OCI-M1 (cell line): Measurements from ENCODE around the gene ANGPT4.

Experiments
- DNase-seq: peaks from one replicate; lab custom pipeline; 2025; lab: John Stamatoyannopoulos, UW

Gene ANGPT4

GRCh38 chr20:939606-940005 lies 23.5 kb upstream of the ANGPT4 start:
- DNase-seq = no peak

GRCh38 chr20:934186-934840 lies 18.2 kb upstream of the ANGPT4 start:
- no peak for DNase-seq

GRCh38 chr20:933029-933428 lies 16.9 kb upstream of the ANGPT4 start:
- DNase-seq = peak; percentile 83

DNA sequence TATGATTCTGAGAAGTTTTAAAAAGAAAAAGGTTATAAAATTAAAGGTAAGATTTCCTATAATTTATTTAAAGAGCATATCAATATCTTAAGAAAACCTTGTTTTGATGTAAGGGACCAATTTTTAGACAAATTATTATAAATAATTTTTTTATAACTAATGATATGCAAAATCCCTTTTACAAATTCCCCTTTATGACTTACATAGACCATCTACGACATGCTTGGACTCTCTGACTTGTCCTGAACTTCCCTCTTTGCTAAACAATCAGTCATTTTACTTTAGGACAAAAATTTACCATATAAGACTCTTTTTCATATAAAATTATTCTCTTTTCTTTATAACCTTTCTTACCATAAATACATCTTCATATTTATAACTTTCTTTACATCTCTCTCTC lies 15.3 kb upstream of the ANGPT4 start:
- peak; percentile 77 for DNase-seq

DNA sequence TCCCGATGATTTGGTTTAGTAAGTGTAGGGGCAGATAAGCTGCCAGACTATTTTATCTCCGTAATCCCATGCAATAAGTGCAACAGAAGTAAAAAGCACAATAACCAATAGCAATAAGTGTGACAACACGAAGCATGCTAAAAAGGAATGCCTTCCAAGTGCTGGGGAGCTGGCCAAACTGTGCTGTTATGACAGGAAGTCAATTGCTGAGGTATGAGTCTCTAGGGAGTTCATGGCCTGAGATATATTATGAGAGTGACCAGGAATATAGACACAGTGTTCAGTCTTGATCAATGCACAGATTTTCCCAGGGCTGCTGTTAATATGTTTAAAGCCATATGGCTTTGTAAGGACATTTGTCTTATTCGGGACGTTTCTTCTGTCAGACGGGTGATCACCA lies 10.5 kb upstream of the ANGPT4 start:
- DNase-seq = peak; percentile 17

- no peak for DNase-seq
Observed at GRCh38 chr20:925516-925915, 9.4 kb upstream of the ANGPT4 start.

- DNase-seq = peak; percentile 14
Observed at GRCh38 chr20:924639-925038, 8.5 kb upstream of the ANGPT4 start.

GRCh38 chr20:922781-923180 lies 6.6 kb upstream of the ANGPT4 start:
- no peak for DNase-seq

GRCh38 chr20:921068-921467 lies 4.9 kb upstream of the ANGPT4 start:
- no peak for DNase-seq

DNA sequence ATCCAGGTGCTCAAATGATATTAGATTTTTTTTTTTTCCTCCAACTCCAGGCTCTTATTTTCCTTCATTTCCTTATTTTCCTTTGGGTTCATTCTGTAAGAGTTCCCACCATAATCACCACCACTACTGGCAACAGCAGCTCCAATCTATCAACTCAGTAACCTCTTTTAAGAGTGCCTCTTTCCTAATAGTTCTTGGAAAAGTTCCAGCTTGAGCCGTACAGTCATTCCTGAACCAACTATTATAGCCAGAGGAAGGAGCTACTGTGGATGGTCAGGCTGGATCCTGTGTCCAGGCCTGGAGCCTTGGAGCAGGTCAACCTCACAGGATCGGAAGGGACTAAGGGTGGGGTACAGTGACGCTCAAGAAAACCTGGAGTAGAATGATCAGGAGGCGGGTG lies 4.2 kb upstream of the ANGPT4 start:
- DNase-seq = no peak

DNA sequence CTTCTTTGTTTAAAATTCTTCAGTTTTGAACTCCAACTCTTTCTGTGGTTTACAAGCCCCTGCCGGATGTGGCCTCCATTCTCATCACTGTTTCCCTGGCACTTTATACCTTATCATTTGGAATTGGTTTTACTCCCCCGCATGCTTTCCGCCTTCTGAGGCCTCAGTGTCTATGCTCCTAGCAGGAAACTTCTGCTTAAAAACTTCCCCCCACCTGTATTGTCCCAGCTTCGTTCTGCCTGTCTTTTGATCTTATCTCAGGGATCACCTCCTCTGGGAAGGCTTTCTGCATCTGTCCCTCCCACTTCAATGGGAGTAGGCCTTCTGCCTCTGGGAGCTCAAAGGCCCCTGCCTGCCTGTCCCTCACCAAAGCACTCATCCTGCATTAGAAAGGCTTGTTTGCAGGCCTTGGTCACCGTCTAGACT lies 3.4 kb upstream of the ANGPT4 start:
- DNase-seq = peak; percentile 55

GRCh38 chr20:917416-917815 lies 1.3 kb upstream of the ANGPT4 start:
- DNase-seq = no peak

GRCh38 chr20:916825-917224 lies 691 bp upstream of the ANGPT4 start:
- DNase-seq = no peak

DNA sequence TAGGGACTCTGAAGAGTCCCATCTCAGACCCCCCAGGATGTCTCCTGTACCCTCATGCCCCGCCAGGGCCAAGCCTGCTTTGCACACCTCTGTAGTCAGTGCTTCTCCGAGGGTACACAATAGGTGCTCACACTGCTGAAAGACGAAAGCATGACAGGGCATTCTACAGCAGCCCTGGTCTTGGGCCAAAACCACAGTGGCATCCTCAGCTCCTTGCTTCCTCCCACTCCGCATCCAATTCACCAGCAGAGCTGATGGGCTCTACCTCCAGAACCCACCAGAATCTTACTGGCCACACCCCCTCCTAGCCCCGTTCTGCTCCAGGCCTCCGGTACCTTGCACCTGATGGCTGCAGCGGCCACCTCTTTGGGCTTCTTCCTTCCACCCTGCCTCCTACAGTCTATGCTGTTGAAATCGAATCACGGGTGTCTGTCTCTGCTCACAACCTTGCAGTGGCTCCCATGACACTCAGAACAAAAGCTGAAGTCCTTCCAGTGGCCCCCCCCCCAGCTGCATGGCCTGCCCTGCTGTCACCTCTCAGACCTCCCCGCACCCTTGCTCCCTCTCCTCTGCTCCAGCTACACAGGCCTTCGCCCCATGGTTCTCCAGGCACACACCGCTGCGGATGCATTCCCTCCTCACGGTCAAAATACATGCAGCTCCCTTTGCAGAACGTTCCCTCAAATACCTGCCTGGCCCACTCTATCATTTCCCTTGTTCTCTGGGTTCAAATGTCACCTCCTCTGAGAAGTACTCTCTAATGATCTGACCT lies 1.2 kb downstream of the ANGPT4 start:
- no peak for DNase-seq

GRCh38 chr20:913306-913849 lies 2.8 kb downstream of the ANGPT4 start:
- no peak for DNase-seq

GRCh38 chr20:911882-912600 lies 4.1 kb downstream of the ANGPT4 start:
- DNase-seq = no peak

GRCh38 chr20:910870-911770 lies 5.0 kb downstream of the ANGPT4 start:
- DNase-seq = no peak

GRCh38 chr20:910132-910869 lies 5.8 kb downstream of the ANGPT4 start:
- no peak for DNase-seq

GRCh38 chr20:909641-910040 lies 6.5 kb downstream of the ANGPT4 start:
- DNase-seq = no peak

DNA sequence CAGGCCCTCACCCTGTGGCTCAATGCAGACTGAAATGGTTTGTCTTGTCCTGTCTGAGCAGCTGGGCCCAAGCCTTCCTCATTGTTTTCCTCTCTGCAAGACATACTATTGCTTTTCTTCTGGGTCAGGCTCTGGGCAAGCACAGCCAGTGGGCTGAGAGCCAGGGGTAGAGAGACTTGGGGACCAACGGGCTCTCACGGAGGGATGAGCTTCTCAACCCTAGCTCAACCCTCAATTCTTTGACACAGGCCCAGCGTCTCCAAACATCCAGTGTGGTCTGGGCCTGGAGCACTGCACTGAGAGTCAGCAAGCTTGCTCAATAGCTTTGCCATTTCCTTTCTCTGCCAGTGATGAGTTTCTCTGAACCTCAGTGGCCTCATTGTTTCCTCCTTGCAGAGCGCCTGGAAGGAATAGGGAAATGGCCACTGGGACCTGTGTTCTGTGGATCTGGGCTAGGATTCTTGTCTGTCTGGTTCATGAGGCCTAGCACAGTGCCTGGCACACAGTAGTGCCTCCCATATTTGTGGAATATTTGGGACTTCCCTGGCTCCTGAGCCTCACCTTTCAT lies 9.3 kb downstream of the ANGPT4 start:
- DNase-seq = no peak
